WTC11 (cell line): ENCODE measurements around the gene TTLL11. TPM values are rescaled to one million over a fixed set of nuclear protein-coding genes. Genes with fewer than 3 reads are reported as not detected.

Source experiments
- ATAC-seq: fragments of 200-7000 bp; cut with Tn5 transposase; 2 replicates; pipeline ENCODE4 v1.10.0; 2021; ENCODE audit warnings: mild to moderate bottlenecking, moderate library complexity
- CTCF ChIA-PET: fragments of 300-600 bp; sonication (Branson Sonifier 250); formaldehyde crosslinking; loops from one replicate; lab custom pipeline; 2021; ENCODE audit warnings: antibody characterized with exemption; lab: Charles Lee
- POLR2A ChIA-PET: fragments of 350-600 bp; sonication (Branson Sonifier 250); formaldehyde crosslinking; loops from one replicate; lab custom pipeline; 2021; ENCODE audit warnings: antibody characterized with exemption; lab: Charles Lee
- DNase-seq: peaks from one replicate; pipeline ENCODE4 v3.0.0; 2021; ENCODE audit warnings: low spot score
- H3K27ac Mint-ChIP-seq: 2 replicates; pipeline ENCODE4 v1.8.0; 2021; ENCODE audit warnings: mixed read lengths
- H3K27me3 Mint-ChIP-seq: 2 replicates; pipeline ENCODE4 v1.8.0; 2021; ENCODE audit warnings: low read depth, mild to moderate bottlenecking, moderate library complexity, mixed read lengths
- H3K36me3 Mint-ChIP-seq: 2 replicates; pipeline ENCODE4 v1.8.0; 2021; ENCODE audit warnings: mixed read lengths
- H3K4me1 Mint-ChIP-seq: 2 replicates; pipeline ENCODE4 v1.8.0; 2022; ENCODE audit warnings: mixed read lengths
- H3K4me3 Mint-ChIP-seq: 2 replicates; pipeline ENCODE4 v1.8.0; 2021; ENCODE audit warnings: mild to moderate bottlenecking, moderate library complexity, mixed read lengths
- H3K9me3 Mint-ChIP-seq: 2 replicates; pipeline ENCODE4 v1.8.0; 2021; ENCODE audit warnings: mixed read lengths
- GRHL2 ChIP-seq: fragments of 250-450 bp; sonication (Bioruptor Pico); IDR thresholded peaks from 2 replicates; pipeline ENCODE4 v1.8.0; 2022; ENCODE audit warnings: mild to moderate bottlenecking, moderate library complexity; ENCODE audit not compliant: insufficient replicate concordance, severe bottlenecking
- HMGA2 ChIP-seq: fragments of 250-450 bp; sonication (Bioruptor Pico); IDR thresholded peaks from 2 replicates; pipeline ENCODE4 v1.4.0; 2021; ENCODE audit warnings: mild to moderate bottlenecking, moderate library complexity
- IRF2 ChIP-seq: sonication (generic); formaldehyde crosslinking; IDR thresholded peaks from 2 replicates; pipeline ENCODE4 v1.8.0; 2022; ENCODE audit warnings: low read depth, missing genetic modification reagents, borderline replicate concordance
- KAT7 ChIP-seq: sonication (generic); formaldehyde crosslinking; IDR thresholded peaks from 2 replicates; pipeline ENCODE4 v1.8.1; 2023; ENCODE audit warnings: missing genetic modification reagents, mild to moderate bottlenecking, borderline replicate concordance
- NFATC4 ChIP-seq: fragments of 250-450 bp; sonication (Bioruptor Pico); IDR thresholded peaks from 2 replicates; pipeline ENCODE4 v1.9.0; 2021; ENCODE audit warnings: mild to moderate bottlenecking
- NFE2L1 ChIP-seq: sonication (generic); formaldehyde crosslinking; IDR thresholded peaks from 2 replicates; pipeline ENCODE4 v1.8.1; 2023; ENCODE audit warnings: missing genetic modification reagents
- NR2C2 ChIP-seq: sonication (generic); formaldehyde crosslinking; IDR thresholded peaks from 2 replicates; pipeline ENCODE4 v1.8.0; 2022; ENCODE audit warnings: mild to moderate bottlenecking, missing genetic modification reagents
- NR3C1 ChIP-seq: sonication (generic); formaldehyde crosslinking; conservative IDR thresholded peaks from 2 replicates; pipeline ENCODE4 v1.8.1; 2023; ENCODE audit warnings: low read depth, mild to moderate bottlenecking, missing genetic modification reagents
- ZNF317 ChIP-seq: sonication (generic); formaldehyde crosslinking; IDR thresholded peaks from 2 replicates; pipeline ENCODE4 v1.8.1; 2023; ENCODE audit warnings: low read depth, mild to moderate bottlenecking, moderate library complexity, missing genetic modification reagents, borderline replicate concordance
- total RNA-seq: library from RNA; stranded (reverse); gene quantifications from 3 replicates; pipeline ENCODE4 v1.2.3, GENCODE V29; 2021
- TF ChIP-seq, protein P1 (sequence below): sonication (generic); formaldehyde crosslinking; IDR thresholded peaks from 2 replicates; pipeline ENCODE4 v1.8.1; 2022; ENCODE audit warnings: low read depth, mild to moderate bottlenecking, moderate library complexity, missing genetic modification reagents, borderline replicate concordance
- TF ChIP-seq, protein P2 (sequence below): sonication (generic); formaldehyde crosslinking; IDR thresholded peaks from 2 replicates; pipeline ENCODE4 v1.8.1; 2022; ENCODE audit warnings: low read depth, missing genetic modification reagents, borderline replicate concordance
- TF ChIP-seq, protein P3 (sequence below): sonication (generic); formaldehyde crosslinking; IDR thresholded peaks from 2 replicates; pipeline ENCODE4 v1.8.1; 2023; ENCODE audit warnings: mild to moderate bottlenecking, missing genetic modification reagents
- TF ChIP-seq, protein P4 (sequence below): sonication (generic); formaldehyde crosslinking; IDR thresholded peaks from 2 replicates; pipeline ENCODE4 v1.8.0; 2022; ENCODE audit warnings: missing genetic modification reagents
- TF ChIP-seq, protein P5 (sequence below): sonication (generic); formaldehyde crosslinking; IDR thresholded peaks from 2 replicates; pipeline ENCODE4 v1.8.1; 2022; ENCODE audit warnings: missing genetic modification reagents, borderline replicate concordance
- TF ChIP-seq, protein P6 (sequence below): sonication (generic); formaldehyde crosslinking; IDR thresholded peaks from 2 replicates; pipeline ENCODE4 v1.8.1; 2022; ENCODE audit warnings: mild to moderate bottlenecking, missing genetic modification reagents, moderate library complexity, borderline replicate concordance

Gene TTLL11
- total RNA-seq, 1 experiment from 2014 or later, result 1.1 TPM

DNA sequence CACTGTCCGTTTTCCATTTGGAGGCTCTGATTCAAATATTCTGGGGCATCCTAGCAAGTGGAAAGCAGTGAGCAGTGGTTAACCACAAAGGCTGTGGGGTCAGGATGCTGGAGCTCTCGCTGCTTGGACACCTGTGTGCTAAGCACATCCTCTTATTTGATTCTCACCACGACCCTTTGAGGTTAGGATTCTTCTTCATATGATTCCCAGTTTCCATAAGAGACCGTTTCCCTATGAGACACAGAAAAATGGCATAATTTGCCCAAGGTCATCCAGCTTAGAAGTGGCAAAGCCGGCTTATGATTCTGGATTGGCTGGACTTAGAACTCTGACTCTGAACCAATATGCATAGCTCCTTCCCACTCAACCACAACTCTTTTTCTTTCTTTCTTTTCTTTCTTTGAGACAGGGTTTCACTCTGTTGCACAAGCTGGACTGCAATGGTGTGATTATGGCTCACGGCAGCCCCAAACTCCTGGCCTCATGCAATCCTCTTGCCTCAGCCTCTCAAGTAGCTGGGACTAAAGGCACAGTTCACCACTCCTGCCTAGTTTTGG, 207.7 kb downstream of the TTLL11 start (continued):
- TF ChIP-seq NR3C1 (CRISPR knock-in tag) (no peak), HMGA2 (CRISPR knock-in tag) (no peak), NR2C2 (no peak), KAT7 (CRISPR knock-in tag) (no peak)
- TF ChIP-seq, protein P1, sequence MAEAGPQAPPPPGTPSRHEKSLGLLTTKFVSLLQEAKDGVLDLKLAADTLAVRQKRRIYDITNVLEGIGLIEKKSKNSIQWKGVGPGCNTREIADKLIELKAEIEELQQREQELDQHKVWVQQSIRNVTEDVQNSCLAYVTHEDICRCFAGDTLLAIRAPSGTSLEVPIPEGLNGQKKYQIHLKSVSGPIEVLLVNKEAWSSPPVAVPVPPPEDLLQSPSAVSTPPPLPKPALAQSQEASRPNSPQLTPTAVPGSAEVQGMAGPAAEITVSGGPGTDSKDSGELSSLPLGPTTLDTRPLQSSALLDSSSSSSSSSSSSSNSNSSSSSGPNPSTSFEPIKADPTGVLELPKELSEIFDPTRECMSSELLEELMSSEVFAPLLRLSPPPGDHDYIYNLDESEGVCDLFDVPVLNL (CRISPR knock-in tag), result no peak
- TF ChIP-seq, all 79 proteins: peak for 0

DNA sequence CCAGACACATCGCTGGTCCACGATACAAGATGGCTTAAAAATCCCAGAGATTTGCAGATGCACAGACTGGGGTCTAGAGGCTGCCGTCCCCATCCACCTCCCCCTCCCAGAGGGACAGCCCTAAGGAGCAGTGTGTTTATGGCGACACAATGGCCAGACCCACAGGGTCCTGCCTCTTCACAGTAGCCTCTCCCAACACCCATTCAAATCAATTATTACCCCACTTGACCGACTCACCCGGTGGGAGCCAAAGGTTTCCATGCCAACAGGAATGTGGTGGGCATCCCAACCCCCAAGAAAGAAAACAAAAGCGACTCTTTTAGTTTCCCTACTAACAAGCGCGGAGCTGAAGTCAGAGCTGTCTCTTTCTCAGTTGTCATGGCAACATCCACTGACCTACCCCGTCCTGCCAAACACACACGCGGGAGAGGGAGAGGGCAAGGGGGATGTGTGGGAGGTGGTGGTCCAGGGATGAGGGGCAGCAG, 209.0 kb downstream of the TTLL11 start:
- H3K9me3 Mint-ChIP-seq, result no peaks in the 10 kb centered on the region
- no peaks in the 10 kb centered on the region for H3K27me3 Mint-ChIP-seq
- no peaks in the 10 kb centered on the region for H3K36me3 Mint-ChIP-seq
- DNase-seq (no peak), ATAC-seq (peak; percentile 62)
- H3K27ac Mint-ChIP-seq, result no peak overlapping the region
- CTCF ChIA-PET, result interaction anchor here (0.6 to 1.6 kb wide), 6 partner anchors 17 to 197 kb away, joined by 3 to 6 read pairs (median 4); no protein-coding TSS in a partner anchor
- no peak for TF ChIP-seq ZNF317 (CRISPR knock-in tag)
- TF ChIP-seq, protein P2, sequence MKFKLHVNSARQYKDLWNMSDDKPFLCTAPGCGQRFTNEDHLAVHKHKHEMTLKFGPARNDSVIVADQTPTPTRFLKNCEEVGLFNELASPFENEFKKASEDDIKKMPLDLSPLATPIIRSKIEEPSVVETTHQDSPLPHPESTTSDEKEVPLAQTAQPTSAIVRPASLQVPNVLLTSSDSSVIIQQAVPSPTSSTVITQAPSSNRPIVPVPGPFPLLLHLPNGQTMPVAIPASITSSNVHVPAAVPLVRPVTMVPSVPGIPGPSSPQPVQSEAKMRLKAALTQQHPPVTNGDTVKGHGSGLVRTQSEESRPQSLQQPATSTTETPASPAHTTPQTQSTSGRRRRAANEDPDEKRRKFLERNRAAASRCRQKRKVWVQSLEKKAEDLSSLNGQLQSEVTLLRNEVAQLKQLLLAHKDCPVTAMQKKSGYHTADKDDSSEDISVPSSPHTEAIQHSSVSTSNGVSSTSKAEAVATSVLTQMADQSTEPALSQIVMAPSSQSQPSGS, result no peak
- TF ChIP-seq NFATC4 (CRISPR knock-in tag), result no peak
- TF ChIP-seq, protein P3, sequence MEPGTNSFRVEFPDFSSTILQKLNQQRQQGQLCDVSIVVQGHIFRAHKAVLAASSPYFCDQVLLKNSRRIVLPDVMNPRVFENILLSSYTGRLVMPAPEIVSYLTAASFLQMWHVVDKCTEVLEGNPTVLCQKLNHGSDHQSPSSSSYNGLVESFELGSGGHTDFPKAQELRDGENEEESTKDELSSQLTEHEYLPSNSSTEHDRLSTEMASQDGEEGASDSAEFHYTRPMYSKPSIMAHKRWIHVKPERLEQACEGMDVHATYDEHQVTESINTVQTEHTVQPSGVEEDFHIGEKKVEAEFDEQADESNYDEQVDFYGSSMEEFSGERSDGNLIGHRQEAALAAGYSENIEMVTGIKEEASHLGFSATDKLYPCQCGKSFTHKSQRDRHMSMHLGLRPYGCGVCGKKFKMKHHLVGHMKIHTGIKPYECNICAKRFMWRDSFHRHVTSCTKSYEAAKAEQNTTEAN (CRISPR knock-in tag), result no peak
- TF ChIP-seq NFE2L1 (CRISPR knock-in tag), result no peak
- TF ChIP-seq, protein P4, sequence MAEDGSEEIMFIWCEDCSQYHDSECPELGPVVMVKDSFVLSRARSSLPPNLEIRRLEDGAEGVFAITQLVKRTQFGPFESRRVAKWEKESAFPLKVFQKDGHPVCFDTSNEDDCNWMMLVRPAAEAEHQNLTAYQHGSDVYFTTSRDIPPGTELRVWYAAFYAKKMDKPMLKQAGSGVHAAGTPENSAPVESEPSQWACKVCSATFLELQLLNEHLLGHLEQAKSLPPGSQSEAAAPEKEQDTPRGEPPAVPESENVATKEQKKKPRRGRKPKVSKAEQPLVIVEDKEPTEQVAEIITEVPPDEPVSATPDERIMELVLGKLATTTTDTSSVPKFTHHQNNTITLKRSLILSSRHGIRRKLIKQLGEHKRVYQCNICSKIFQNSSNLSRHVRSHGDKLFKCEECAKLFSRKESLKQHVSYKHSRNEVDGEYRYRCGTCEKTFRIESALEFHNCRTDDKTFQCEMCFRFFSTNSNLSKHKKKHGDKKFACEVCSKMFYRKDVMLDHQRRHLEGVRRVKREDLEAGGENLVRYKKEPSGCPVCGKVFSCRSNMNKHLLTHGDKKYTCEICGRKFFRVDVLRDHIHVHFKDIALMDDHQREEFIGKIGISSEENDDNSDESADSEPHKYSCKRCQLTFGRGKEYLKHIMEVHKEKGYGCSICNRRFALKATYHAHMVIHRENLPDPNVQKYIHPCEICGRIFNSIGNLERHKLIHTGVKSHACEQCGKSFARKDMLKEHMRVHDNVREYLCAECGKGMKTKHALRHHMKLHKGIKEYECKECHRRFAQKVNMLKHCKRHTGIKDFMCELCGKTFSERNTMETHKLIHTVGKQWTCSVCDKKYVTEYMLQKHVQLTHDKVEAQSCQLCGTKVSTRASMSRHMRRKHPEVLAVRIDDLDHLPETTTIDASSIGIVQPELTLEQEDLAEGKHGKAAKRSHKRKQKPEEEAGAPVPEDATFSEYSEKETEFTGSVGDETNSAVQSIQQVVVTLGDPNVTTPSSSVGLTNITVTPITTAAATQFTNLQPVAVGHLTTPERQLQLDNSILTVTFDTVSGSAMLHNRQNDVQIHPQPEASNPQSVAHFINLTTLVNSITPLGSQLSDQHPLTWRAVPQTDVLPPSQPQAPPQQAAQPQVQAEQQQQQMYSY (CRISPR knock-in tag), result no peak
- no peak for TF ChIP-seq KAT7 (CRISPR knock-in tag)
- TF ChIP-seq GRHL2 (CRISPR knock-in tag), result no peak
- TF ChIP-seq, protein P5, sequence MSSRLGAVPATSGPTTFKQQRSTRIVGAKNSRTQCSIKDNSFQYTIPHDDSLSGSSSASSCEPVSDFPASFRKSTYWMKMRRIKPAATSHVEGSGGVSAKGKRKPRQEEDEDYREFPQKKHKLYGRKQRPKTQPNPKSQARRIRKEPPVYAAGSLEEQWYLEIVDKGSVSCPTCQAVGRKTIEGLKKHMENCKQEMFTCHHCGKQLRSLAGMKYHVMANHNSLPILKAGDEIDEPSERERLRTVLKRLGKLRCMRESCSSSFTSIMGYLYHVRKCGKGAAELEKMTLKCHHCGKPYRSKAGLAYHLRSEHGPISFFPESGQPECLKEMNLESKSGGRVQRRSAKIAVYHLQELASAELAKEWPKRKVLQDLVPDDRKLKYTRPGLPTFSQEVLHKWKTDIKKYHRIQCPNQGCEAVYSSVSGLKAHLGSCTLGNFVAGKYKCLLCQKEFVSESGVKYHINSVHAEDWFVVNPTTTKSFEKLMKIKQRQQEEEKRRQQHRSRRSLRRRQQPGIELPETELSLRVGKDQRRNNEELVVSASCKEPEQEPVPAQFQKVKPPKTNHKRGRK (CRISPR knock-in tag), result no peak
- TF ChIP-seq, protein P6, sequence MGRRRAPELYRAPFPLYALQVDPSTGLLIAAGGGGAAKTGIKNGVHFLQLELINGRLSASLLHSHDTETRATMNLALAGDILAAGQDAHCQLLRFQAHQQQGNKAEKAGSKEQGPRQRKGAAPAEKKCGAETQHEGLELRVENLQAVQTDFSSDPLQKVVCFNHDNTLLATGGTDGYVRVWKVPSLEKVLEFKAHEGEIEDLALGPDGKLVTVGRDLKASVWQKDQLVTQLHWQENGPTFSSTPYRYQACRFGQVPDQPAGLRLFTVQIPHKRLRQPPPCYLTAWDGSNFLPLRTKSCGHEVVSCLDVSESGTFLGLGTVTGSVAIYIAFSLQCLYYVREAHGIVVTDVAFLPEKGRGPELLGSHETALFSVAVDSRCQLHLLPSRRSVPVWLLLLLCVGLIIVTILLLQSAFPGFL, result no peak
- TF ChIP-seq IRF2 (CRISPR knock-in tag), result no peak
- peaks cover 25% of the 10 kb centered on the region for H3K4me1 Mint-ChIP-seq
- POLR2A ChIA-PET, result interaction anchor here (0.6 kb wide), 1 partner anchor 165 kb away, joined by 3 read pairs; no protein-coding TSS in a partner anchor
- no peak overlapping the region for H3K4me3 Mint-ChIP-seq
